ENCODE measurements around the gene LCN12. TPM values are rescaled to one million over a fixed set of nuclear protein-coding genes. Genes with fewer than 3 reads are reported as not detected.

The LCN12 gene
- total RNA-seq, 1 experiment from 2014 or later: 4.2 TPM

- no peaks in the 10 kb centered on the region for H4K20me1 ChIP-seq (ENCODE audit: insufficient read depth)
- peak overlapping the region; percentile 22 to 45 for H3K4me3 ChIP-seq (replicated peaks in 1 of 2; ENCODE audit: low read depth in 1 of 2, low read length in 2 of 2)
- DNase-seq (ENCODE audit: low read depth, low spot score) (no peak), ATAC-seq (peak; percentile 83)
- CTCF ChIA-PET: interaction anchor here (1.0 to 1.4 kb wide), 3 partner anchors 14 to 65 kb away, joined by 3 to 5 read pairs (median 3); no protein-coding TSS in a partner anchor
- POLR2A ChIA-PET: interaction anchor here (1.4 kb wide), 1 partner anchor 10 kb away, joined by 3 read pairs; no protein-coding TSS in a partner anchor
- BruUV-seq (replicated peaks): no TSS peak
- peak overlapping the region; percentile 88 for H3K4me2 ChIP-seq (ENCODE audit: low read length)
- no peak for TF ChIP-seq SRF (IDR thresholded peaks at IDR 0.05; ENCODE audit: low read depth)
- no peak for TF ChIP-seq ZFX (IDR thresholded peaks at IDR 0.05)
- no peak for TF ChIP-seq EZH2phosphoT487 (IDR thresholded peaks at IDR 0.05; ENCODE audit: borderline replicate concordance)
- peak; percentile 63 for TF ChIP-seq TCF7L2 (IDR thresholded peaks at IDR 0.05; ENCODE audit: borderline replicate concordance, extremely low read depth, insufficient read depth, insufficient read length)
- TF ChIP-seq CEBPB (IDR thresholded peaks at IDR 0.05; ENCODE audit: low read depth): no peak
- TF ChIP-seq MAX (IDR thresholded peaks at IDR 0.05): no peak; the same call in 1 of the 2 replicates
- peak; percentile 87; the same call in 1 of the 2 replicates for TF ChIP-seq EGR1 (IDR thresholded peaks at IDR 0.05; ENCODE audit: low read depth)
- TF ChIP-seq POLR2AphosphoS5 (IDR thresholded peaks at IDR 0.05; ENCODE audit: low read depth, low read length): peak; percentile 38; the same call in 1 of the 2 replicates
- TF ChIP-seq CBX3 (IDR thresholded peaks at IDR 0.05; ENCODE audit: low read depth): no peak
- no peak for TF ChIP-seq ZNF274 (IDR thresholded peaks at IDR 0.05; ENCODE audit: low read depth, low read length)
- TF ChIP-seq POLR2A (IDR thresholded peaks at IDR 0.05; ENCODE audit: borderline replicate concordance, extremely low read depth, insufficient read depth, insufficient read length): no peak
- no peak for TF ChIP-seq JUND (IDR thresholded peaks at IDR 0.05)
- no peak for TF ChIP-seq EZH2 (IDR thresholded peaks at IDR 0.05)
- peak overlapping the region; percentile 49 for H3K9ac ChIP-seq (ENCODE audit: low read length)
- no peaks in the 10 kb centered on the region for H3K9me3 ChIP-seq (ENCODE audit: control insufficient read depth in 1 of 2, insufficient read depth in 1 of 2, low read depth in 1 of 2, low read length in 2 of 2)
- intact Hi-C loops (cut with micrococcal nuclease): no loop called here
- H2AFZ ChIP-seq (ENCODE audit: low read depth, low read length, poor library complexity, severe bottlenecking): no peak overlapping the region
- peaks cover 11 to 28% of the 10 kb centered on the region in 2 experiments for H3K4me1 ChIP-seq (ENCODE audit: control insufficient read depth in 1 of 2, insufficient read depth in 2 of 2, low read length in 2 of 2)
- H3K79me2 ChIP-seq (ENCODE audit: insufficient read depth, low read length): no peaks in the 10 kb centered on the region
- no peaks in the 10 kb centered on the region for H3K9me2 ChIP-seq (ENCODE audit: insufficient read depth)
- H3K27ac ChIP-seq (ENCODE audit: low read depth, low read length): peak overlapping the region; percentile 63; the same call in 1 of the 2 replicates
- RAD21 ChIA-PET (ENCODE audit: low non-redundant PET in 1 of 2, low total read pairs in 2 of 2, uncharacterized antibody in 2 of 2, unreplicated experiment in 2 of 2): no interaction called here
- H3K36me3 ChIP-seq (ENCODE audit: control insufficient read depth in 1 of 2, insufficient read depth in 2 of 2, low read length in 2 of 2): no peaks in the 10 kb centered on the region
- no peaks in the 10 kb centered on the region for H3K27me3 ChIP-seq (ENCODE audit: insufficient read depth, low read length)
Observed at GRCh38 chr9:136964171-136964689, 12.2 kb downstream of the LCN12 start.
